GM19463 (cell line): Measurements from ENCODE around the gene FAM149A.

Experiments
- ATAC-seq: cut with Tn5 transposase; IDR thresholded peaks from one replicate; pipeline ENCODE4 v1.9.1; 2021; ENCODE audit warnings: mild to moderate bottlenecking, moderate library complexity; ENCODE audit not compliant: unreplicated experiment

The FAM149A gene

DNA sequence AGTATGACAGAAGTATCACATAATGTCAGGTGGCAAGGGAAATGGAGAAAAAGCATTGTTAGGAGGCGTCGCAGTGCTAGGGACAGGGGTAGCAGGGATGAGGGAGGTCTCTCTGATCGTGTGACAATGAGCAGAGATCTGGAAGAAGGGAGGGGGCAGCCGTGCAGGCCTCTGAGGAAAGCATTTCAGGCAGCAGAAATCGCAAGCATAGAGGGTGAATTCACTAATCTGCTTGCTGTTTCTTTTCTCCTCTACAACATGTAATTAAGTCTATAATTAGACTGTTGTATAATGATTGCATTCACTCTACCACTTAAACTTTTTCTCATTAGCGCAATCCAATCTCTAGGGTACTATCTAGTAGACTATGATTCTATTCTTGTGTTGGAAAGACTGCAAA, 96.0 kb downstream of the FAM149A start:
- ATAC-seq = no peak

DNA sequence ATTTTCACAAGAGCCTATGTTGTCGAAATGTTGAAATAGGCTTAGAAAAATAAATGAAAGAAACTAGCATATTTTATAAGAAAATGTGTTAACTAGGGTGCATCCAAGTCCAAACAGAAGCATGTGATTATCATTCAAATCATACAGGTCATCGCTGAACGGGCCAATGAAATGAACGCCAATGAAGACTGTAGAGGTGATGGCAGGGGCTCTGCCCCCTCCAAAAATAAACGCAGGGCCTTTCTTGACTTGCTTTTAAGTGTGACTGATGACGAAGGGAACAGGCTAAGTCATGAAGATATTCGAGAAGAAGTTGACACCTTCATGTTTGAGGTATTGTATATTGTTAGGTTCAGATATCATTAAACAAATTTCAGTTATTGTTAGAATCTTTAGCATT, 96.5 kb downstream of the FAM149A start:
- no peak for ATAC-seq

DNA sequence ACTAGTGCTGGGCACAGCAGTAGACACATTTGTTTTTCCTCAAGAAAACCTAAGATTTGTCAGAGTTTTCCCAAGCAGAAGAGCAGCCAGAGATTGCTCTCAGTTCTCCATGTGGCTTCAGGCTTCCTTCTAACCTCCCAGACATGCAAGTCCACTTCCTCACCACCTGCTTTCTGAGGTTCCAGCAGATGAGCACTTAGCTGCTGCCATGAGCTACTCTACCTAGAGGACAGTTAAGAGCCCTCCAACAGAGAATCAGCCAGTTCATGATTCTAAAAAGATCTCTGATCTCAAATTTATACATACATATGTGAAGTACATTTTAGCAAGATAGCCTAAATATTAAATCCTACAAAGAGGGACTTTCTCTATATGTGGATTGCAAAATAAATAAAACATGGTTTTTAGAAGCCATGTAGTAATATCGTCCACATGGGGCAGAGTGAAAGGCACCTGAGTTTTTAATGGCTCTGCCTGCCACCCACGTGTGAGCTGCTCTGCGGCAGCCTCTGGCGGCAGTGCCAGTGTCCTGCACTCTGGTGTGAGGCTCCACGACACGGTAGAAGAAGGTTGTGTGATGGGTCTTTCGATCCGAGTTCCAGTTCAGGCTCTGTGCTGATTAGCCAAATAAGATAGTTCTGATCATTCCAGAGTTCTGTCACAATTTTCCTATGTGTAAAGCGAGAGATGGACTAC, 97.2 kb downstream of the FAM149A start:
- peak; percentile 81 for ATAC-seq

DNA sequence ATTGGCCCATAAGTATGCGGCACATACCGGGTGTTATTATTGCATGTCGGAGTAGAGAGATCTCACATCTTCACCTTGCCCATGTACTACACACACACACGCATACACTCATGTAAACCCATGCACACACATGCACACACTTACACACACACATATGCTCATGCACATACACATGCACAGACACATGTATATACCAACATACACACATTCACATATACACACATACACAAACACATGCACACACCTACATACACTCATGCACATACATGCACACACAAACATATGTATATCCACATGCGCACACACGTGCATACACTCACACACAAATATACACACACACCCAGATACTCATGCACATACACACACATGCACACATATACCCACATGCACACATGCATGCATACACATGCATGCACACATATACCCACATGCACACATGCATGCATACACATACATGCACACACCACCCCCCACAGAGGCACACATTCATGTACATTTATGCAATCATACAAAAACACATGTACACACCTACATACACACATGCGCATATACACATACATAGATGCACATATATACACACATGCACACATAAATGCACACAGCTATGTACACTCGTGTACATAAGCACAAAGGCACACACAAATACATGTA, 98.1 kb downstream of the FAM149A start:
- ATAC-seq = no peak

DNA sequence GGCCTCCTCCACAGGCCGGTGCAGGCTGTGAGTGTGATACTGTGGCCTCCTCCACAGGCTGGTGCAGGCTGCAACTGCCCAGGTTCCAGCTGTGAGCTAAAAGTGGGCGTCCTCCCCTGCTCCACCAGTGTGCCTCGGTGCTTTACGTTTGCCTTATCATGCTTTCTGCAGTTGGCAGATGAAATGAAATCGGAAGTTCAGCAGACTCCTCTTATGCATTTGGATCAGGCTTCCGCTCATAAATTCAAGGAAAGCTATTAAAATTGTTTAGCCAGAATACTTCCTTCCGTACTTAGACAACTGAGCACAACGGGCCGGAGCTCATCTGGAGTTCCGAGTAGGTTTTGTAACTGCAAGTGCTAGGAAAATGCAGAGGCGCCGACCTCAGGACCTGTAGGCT, 98.9 kb downstream of the FAM149A start:
- no peak for ATAC-seq

DNA sequence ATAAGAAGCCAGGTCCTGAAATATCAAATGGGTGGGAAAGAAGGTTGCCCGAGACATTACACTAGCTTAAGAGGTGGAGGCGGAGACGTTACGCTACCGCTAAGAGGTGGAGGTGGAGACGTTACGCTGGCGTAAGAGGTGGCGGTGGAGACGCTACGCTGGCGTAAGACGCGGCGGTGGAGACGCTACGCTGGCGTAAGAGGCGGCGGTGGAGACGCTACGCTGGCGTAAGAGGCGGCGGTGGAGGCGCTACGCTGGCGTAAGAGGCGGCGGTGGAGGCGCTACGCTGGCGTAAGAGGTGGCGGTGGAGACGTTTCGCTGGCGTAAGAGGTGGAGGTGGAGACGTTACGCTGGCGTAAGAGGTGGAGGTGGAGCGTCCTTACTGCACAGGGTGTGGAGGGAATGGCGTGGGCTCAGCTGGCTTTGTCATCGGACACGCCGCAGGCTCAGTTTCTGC, 99.6 kb downstream of the FAM149A start:
- ATAC-seq = no peak

DNA sequence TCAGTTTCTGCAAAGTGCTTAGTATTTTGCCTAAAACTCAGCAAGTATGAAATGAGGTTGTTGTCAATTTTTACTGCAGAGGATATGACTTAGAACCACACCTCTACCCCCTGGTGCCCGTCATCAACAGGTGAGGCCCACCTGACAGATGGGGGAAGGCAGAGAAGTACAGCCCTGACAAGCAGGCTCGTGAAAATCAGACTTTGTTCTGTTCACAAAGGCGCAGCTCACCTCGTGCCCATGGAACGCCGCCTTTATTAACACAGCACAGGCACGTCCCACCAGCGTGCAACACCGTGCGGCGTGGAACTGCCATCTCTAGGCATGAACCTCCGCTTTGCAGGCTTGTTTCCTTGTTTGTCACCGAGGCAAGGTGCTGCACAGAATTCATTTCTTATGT, 100.2 kb downstream of the FAM149A start:
- no peak for ATAC-seq

DNA sequence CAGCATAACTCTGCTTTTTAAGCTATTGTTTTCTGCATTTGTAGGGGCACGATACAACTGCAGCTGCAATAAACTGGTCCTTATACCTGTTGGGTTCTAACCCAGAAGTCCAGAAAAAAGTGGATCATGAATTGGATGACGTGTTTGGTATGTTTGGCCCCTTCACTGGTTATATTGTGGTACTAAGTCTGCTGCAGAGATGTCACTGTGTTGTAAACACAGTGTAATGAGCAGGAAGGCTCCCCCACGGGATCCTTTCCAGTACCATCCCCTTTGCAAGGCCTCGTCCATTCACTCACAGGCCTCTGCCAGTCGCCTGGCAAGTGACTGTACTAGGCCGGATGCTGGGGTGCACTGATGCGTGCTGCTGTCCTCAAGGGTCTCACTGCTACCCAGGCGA, 100.7 kb downstream of the FAM149A start:
- no peak for ATAC-seq

DNA sequence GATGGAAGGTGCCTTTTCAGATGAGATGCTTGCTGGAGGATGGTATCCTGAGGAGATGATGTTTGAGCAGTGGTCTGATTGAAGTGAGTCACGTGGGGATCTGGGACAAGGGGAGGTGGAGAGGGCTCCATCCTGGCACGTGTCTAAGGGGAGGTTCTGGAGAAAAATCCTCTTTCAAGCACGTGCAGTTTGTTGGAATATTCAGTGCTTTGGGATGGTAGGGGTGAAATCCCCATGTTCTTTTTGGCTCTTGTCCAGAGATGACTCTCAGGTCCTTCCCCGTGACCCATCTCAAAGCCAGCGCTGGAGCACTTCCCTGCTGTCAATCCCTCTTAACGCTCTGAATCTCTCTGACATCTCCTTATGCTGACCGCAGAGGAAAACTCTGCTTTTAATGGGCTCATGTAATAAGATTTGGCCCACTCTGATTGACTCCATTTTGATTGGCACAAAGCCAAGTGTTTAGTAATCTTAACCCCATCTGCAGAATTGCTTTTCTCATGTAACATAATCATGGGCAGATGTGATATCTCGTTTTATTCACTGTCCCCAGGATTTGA, 112.0 kb downstream of the FAM149A start:
- ATAC-seq = no peak

DNA sequence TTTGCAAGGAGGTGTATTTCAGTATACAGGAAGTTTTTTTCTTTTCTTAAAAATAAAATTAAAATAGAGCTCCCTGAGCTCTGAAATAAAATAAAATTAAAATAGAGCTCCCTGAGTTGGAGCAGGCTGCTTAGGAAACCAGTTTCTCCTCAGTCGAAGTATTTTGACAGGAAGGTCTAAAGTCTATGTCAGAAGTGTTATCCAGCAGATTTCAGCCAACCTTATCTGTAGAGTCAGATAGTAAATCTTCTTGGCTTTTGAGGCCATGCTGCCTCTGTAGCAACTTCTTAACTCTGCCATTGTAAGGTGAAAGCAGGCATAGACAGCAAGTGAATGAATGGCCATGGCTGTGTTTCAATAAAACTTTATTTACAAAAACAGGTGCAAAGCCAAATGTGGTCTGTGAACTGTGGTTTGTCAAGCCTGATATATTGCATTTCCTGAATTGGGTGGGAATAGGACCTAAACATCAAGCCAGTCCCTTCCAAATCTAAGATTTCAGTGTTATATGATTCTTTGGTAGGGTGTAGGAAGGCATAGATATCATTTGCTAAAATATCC, 113.3 kb downstream of the FAM149A start:
- ATAC-seq = no peak

DNA sequence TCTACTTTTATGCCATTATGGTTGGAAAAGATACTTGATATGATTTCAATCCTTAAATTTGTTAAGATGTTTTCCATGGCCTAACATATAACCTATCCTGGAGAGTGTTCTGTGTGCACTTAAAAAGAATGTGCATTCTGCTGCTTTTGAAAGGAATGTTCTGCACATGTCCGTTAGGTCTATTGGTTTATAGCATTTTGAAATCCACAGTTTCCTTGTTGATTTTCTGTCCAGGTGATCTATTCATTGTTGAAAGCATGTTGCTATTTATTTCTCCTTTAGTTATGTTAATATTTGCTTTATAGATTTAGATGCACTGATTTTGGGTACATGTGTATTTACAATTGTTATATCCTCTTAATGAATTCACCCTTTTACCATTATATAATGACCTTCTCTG, 117.1 kb downstream of the FAM149A start:
- no peak for ATAC-seq
